GM21390 (cell line): ENCODE data around the gene APOA1.
"Not testable (repeated sequence)": the region's sequence is repeated elsewhere in the genome, so short reads cannot be mapped to it uniquely, and the experiment has no call there.

Source experiments
- ATAC-seq: cut with Tn5 transposase; IDR thresholded peaks from one replicate; pipeline ENCODE4 v1.9.1; 2021; ENCODE audit not compliant: unreplicated experiment

APOA1 gene

GRCh38 chr11:116835042-116835772 is 2.2 kb downstream of the APOA1 start:
- ATAC-seq: peak; percentile 34

- not testable (repeated sequence) for ATAC-seq
Observed at GRCh38 chr11:116834535-116835041, 2.8 kb downstream of the APOA1 start.

- no peak for ATAC-seq
Observed at GRCh38 chr11:116833816-116834534, 3.4 kb downstream of the APOA1 start.

GRCh38 chr11:116833491-116833815 is 4.0 kb downstream of the APOA1 start:
- ATAC-seq: no peak

- ATAC-seq: no peak
Observed at GRCh38 chr11:116832350-116833290, 4.8 kb downstream of the APOA1 start.

- ATAC-seq: no peak
Observed at GRCh38 chr11:116831790-116832349, 5.6 kb downstream of the APOA1 start.

GRCh38 chr11:116830184-116830912 is 7.1 kb downstream of the APOA1 start:
- ATAC-seq: no peak

- ATAC-seq: no peak
Observed at GRCh38 chr11:116829525-116830183, 7.8 kb downstream of the APOA1 start, which contains the start of gene APOC3. Gene APOC3, plus strand, starts transcription at chr11:116829907. Its CDS starts 676 bp downstream, at chr11:116830583.

GRCh38 chr11:116828632-116829524 is 8.5 kb downstream of the APOA1 start:
- ATAC-seq: no peak

- ATAC-seq: no peak
Observed at GRCh38 chr11:116827461-116827860, 10.0 kb downstream of the APOA1 start.

GRCh38 chr11:116826751-116827431 is 10.5 kb downstream of the APOA1 start:
- no peak for ATAC-seq

GRCh38 chr11:116825854-116826750 is 11.3 kb downstream of the APOA1 start:
- no peak for ATAC-seq

GRCh38 chr11:116825434-116825833 is 12.0 kb downstream of the APOA1 start:
- no peak for ATAC-seq

GRCh38 chr11:116823031-116823843 is 14.2 kb downstream of the APOA1 start, which contains the start of gene APOA4:
Gene APOA4, minus strand, starts transcription at chr11:116823304. Its CDS starts 113 bp downstream, at chr11:116823191.
- ATAC-seq: no peak

- no peak for ATAC-seq
Observed at GRCh38 chr11:116822575-116822974, 14.8 kb downstream of the APOA1 start.
